HG03139 (cell line): Measurements from ENCODE around the gene ABHD6.
A peak's percentile ranks its signal among the peaks of the same experiment; 100 is the strongest.
"Not testable (repeated sequence)": the region's sequence is repeated elsewhere in the genome, so short reads cannot be mapped to it uniquely, and the experiment has no call there.

Source experiments
- ATAC-seq: cut with Tn5 transposase; IDR thresholded peaks from one replicate; pipeline ENCODE4 v1.9.1; 2021; ENCODE audit not compliant: unreplicated experiment

The ABHD6 gene

DNA sequence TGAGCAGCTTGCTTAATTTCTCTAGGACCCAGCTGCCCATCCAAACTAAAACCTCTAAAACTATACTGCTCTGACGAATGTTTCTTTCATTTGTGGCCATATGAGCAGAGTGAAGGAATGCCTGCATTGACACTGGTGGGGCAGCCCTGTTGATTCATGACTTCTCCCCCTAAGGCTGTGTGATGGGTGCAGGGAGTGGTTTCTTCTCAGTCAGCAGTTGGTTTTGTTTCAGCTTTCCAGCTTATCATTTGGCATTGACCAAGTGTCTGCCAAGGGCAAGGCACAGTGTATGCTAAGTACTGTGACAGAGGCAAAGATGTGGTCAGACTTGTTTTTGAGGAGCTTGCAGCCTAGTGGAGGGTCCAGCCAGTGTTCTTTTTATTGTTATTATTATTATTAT, 4.7 kb downstream of the ABHD6 start:
- ATAC-seq = no peak

DNA sequence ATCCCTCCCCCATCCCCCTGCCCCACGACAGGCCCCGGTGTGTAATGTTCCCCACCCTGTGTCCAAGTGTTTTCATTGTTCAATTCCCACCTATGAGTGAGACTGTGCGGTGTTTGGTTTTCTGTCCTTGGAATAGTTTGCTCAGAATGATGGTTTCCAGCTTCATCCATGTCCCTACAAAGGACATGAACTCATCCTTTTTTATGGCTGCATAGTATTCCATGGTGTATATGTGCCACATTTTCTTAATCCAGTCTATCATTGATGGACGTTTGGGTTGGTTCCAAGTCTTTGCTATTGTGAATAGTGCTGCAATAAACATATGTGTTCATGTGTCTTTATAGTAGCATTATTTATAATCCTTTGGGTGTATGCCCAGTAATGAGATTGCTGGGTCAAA, 5.3 kb downstream of the ABHD6 start:
- ATAC-seq = not testable (repeated sequence)

DNA sequence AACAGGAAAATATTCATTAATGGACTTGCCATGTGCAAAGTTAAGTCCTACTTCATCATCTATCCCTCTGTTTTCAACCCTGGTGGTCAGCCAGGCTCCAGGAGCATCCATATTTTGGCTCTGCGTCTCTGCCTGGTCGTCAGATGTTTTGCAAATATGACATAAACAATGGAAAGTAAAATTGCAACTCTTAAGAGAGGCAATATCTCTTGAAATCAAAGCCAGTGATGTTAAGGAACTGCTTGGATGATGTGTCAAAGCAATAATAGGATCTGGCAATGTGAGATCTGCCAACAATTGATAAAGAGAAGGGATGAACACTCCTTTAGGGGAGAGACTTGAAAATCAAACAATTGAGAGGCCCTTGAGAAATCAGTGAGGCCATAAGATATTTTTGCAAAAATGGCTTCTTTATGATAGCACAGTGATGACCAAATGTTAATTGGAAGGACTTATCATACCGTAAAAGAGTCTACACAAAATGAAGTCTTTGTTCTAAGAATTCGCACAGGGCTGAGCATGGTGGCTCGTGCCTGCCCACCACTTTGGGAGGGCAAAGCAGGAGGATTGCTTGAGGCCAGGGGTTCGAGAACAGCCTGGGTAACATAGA, 6.5 kb downstream of the ABHD6 start:
- no peak for ATAC-seq

DNA sequence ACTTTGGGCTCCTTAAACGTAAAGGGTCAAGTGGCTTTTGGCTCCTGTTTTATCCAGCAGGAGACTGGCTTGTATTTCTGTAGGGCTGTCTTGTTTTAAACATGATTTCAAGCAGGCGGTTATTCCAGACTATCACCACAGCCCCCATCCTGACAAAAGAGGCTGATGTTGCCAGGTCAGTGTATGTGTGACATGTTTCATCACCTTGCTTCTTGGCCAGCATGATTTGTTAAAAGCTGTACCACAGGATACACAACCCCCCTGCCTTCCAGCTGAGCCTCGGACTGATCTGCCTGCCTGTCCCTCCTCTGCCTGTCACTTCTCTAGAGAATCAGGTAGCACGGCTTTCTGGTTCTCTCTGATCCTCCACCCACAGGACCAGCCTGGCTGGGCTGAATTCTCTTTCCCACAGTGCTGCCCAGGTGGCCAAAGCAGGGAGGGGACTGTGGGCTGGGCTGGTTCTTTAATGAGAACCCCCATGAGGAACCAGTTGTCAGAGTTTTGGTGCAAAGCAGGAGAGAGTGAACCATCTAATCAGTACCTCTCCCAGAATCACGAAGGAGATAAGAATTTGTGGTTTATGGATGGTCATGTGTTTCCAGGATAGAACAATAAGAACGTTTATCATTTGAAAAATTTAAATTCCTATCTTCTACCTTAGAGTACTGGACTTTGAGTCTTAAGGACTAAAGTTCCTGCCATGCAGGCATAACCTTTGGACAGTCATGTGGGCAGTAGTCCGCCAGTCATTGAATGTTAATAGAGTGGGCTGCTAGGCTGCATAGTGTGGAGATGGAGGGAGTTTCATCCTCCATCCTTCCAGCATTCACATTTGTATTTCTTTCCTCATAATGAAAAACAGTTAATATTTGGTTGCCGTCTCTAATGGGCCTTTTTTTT, 8.8 kb downstream of the ABHD6 start:
- no peak for ATAC-seq

DNA sequence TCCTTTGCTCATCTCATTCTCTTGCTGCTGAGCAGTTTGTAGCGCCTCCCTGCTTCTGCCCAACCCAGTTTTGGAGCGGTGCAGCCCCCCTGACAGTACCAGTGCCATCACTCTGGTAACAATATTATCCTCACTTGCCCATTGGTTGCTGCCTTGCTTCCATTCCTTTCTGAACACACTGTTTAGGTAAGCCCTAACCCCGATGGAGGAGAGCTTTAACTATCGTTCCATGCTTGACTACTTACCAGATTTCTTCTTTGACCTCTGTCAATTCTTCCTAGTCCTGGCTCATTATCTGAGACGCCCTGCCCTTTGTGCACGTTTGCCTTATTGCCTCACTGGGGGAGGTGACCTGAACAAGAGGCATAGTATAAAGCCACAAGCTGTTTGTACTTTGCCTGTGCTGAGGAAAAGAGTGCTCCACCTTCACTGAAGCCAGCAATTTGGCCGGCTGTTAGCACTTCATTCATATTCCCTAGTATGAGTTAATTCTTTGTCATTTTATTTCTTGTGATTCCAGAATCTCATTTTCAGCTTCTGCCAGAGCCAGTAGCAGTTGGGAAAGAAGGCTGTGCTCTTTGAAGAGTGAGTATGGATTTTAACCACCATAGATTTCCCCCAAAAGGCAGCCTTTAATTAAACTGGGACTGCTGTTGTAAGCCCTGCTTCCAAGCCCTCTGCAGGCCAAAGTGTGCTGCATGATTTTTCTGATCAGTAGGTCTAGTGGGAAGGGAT, 11.9 kb downstream of the ABHD6 start:
- no peak for ATAC-seq

DNA sequence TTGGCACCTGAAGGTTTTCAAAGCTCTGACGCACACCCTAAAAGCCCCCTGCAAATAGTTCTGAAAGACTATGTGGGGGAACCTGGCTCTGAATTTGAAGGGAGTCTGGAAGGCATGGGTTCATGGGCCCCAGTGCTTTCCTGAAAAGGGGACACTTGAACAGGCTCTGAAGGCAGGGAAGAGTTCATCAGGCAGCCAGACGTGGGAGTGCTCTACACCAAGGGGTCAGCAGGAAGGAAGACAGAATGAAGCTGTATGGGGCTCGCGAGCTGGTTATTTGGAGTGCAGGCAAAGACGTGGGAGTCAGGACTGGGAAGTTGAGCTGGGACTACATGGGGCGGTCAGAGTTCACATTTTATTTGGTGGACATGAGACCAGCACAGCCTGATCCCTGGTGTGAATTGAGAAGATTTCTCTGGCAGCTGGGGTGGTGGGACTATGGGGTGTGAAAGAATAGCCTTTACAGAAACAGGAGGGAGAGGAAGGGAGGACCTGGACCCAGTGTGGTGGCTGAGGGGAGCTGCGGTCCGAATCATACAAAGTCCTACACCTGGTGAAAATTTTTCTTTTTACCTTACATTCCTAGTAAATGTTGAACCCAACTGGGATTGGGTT, 12.6 kb downstream of the ABHD6 start:
- ATAC-seq = no peak

DNA sequence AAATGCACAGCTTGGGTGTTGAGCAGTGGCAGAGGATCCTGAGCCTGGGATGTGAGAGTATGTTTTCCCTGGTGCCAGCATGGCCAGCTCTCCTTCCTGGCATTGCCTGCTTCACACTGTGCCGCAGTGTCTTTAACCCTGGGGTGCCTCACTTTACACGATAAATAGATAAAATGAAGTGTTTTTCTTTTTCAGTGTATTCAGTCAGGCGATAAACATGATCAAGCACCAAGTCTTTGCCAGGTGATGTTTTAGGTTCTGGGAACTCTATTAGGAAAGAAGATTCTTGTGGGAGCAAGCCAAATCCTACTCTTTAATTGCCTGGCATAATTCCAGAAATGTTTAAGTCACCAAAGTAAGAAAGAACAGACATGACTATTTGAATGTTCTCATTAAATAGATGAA, 14.0 kb downstream of the ABHD6 start:
- ATAC-seq = no peak

DNA sequence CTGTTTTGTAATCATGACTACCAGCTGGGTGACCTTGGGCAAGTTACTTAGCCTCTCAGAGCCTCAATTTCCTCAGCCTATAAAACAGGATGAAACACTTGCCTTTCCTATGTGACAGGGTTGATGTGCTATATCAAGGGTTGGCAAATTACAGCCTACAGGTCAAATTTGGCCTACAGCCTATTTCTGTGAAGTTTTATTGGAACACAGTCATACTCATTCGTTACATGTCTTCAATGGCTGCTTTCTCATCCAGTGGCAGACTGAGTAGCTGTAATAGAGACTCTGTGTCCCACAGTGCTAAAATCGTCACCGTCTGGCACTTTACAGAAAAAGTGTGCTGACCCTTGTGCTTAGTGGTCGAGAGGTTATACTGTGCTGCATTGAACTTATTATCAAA, 16.6 kb downstream of the ABHD6 start:
- ATAC-seq = no peak

DNA sequence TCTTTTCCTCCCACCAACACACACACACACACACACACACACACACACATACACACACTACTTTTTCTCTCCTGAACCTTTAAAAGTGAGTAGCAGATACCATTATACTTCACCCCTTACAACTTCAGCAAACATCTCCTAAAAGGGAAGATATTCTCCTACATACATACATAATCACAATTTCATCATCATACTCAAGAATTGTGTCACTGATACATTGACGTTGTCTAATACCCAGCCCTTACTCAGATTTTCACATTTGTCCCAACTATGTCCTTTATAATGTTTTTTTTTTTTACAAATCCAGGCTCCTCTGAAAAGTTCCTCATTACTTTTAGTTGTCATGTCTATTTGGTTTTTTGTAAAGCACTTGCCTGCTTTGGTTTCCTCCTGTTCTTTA, 18.5 kb downstream of the ABHD6 start:
- ATAC-seq = no peak

DNA sequence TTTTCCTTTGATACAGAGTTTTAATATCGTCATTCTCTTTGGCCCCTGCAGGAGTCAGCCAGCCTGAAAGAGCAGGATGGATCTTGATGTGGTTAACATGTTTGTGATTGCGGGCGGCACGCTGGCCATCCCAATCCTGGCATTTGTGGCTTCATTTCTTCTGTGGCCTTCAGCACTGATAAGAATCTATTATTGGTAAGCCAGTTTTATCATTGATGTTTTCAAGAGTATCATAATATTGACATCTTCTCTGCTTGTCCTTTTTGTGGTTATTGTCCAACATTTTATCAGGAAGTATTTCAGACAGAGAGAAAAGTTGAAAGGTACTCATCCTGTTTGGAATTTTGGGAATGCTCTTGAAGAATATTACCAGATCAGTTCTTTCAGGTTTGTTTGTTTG, 18.9 kb downstream of the ABHD6 start:
- no peak for ATAC-seq

DNA sequence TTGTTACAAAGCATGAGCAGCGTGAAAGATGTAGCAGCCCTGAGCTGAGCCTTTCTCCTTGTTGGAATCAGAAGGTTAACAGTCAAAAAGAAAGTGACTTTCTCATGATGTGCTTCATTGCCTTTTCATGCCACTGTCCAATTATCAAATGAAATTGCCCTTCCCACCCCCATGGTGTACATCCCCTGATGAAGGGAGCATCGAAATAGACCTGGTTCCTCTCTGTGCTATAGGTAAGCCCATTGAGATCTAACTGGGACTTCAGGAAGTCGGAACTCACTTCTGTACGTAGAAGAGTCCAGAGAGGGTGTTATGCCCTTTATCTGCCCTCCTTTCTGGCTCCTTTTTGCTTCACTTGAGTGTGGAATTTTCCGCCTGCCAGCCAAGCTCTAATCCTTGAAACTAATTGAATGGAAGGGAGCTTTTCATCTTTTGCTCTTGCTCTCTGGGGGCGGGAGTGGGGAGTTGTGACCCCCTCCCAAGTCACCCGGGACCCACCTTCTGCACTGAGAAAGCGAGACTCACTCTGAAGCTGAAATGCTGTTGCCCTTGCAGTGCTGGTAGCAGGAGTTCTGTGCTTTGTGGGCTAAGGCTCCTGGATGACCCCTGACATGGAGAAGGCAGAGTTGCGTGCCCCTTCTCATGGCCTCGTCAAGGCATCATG, 20.9 kb downstream of the ABHD6 start:
- ATAC-seq = no peak

DNA sequence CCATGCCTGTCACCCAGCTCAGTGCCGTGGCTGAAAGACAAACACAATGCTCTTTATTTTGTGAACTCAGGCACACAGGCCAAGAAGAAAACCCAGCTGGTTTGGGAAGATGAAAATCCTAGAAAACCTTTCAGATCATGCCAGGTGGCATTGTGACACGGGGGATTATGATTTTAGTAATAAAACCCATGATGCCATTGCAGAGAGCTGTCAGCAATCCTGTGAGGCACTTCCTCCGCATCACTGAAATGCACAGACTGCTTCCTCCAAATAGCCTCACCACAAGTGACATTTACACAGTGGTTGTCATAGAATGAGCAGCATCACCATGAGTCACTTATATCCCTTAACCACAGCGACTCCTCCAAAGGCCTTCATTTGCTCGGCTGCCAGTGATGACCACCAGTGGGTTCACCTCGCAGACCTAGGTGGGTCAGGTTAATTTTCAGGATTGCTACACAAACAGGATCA, 22.7 kb downstream of the ABHD6 start:
- ATAC-seq = no peak

DNA sequence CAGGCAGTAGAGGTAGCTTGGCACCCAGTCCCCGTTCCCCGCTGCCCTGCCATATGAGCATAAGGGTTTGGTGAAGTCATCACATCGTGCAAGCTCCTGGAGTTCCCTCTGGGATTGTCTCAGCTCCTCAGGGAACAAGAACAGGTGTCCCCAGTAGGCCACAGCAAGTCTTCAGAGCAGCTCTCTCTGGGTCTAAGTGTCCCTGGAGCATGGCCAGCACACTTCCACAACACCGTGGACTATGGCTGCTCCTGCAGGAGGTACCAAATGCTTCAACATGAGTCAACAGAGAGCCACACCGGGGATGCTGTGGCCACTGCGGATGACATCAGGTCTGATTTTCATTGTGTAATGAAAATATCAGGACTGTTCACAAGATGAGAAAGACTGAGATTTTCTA, 23.1 kb downstream of the ABHD6 start:
- ATAC-seq = no peak

DNA sequence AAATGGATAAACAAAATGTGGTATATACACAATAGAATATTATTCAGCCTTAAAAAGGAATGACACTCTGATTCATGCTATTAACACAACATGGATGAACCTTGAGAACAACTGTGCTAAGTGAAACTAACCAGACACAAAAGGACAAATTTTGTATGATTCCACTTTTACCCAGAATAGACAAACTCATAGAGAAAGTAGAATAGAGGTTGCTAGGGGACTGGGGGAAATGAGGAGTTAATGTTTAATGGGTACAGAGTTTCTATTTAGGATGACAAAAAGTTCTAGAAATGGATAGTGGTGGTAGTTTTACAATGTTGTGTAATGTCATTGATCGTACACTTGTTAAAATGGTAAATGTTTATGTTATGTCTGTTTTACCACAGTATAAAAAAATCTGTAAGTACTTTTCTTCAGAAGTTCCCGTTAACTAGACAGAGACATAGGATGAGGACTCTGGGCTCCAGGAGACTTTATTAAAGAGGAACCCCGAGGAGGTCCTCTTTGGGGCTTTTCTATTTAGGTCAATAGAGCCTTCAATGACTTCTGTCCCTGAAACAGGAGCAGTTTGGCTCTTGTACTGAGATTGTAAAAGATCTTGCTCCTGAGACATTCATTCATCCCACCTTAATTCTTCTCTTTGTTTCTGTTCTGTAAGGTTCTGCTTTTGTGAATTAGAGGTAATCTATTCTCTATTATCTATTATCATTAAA, 24.5 kb downstream of the ABHD6 start:
- ATAC-seq = peak; percentile 64

DNA sequence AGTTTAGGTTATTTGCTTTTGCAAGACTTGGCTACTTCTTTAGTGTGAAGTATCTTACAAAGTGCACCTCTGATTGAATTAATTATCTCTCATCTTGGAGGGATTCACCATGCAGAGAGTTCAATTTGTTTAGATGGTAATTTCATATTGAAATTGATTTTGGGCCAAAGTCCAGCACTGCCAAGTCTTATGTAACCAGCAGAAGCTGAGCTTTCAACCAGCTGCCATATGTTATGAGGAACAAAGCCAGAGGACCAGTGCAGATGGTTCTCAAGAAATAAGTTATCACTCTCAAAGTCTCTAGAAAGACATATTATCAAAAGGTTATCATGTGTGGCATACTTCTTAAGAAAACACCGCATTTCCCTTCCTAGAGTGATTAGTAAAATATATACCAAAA, 29.0 kb downstream of the ABHD6 start:
- ATAC-seq = no peak

DNA sequence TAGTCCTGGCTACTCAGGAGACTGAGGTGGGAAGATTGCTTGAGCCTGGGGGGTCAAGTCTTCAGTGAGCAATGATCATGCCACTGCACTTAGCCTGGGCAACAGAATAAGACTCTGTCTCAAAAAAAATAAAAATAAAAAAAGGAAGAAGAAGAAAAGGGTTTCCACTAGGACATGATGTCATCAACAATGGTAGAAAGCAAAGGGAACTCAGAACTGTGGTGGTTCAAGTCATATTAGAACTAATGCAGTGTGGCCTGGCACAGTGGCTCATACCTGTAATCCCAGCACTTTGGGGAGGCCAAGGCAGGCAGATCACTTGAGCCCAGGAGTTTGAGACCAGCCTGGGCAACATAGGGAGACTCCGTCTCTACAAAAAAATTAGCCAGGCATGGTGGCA, 30.0 kb downstream of the ABHD6 start:
- ATAC-seq = not testable (repeated sequence)

DNA sequence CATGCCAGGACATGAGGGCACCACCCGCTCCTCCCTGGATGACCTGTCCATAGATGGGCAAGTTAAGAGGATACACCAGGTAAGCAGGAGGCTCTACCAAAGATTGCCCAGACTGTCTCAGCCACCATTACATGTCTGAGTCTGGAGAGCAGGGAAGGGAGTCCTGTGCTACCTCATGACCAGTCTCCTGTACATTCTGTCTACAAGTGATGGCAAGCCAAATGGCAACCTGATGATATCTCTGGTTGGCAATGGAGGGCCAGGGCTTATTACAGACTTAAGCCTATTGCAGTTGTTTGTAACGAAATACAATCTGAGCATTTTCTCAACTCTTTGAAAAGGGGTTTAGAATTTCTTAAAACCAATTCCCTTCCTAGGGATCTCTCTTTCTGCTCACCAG, 31.8 kb downstream of the ABHD6 start:
- ATAC-seq = no peak

DNA sequence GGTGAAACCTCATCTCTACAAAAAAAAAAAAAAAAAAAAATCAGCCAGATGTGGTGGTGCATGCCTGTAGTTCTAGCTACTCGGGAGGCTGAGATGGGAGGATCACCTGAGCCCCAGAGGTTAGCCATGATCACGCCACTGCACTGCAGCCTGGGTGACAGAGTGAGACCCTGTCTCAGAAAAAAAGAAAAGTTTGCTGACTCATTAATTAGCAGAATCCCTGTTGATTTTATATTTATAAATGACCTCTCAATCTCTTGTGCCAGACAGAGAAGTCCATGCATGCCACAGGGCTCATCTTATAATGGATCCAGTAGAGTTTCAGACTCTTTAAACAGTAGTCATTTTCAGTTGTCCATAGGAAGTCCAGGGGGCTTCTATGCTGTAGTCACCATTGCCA, 32.9 kb downstream of the ABHD6 start:
- no peak for ATAC-seq

DNA sequence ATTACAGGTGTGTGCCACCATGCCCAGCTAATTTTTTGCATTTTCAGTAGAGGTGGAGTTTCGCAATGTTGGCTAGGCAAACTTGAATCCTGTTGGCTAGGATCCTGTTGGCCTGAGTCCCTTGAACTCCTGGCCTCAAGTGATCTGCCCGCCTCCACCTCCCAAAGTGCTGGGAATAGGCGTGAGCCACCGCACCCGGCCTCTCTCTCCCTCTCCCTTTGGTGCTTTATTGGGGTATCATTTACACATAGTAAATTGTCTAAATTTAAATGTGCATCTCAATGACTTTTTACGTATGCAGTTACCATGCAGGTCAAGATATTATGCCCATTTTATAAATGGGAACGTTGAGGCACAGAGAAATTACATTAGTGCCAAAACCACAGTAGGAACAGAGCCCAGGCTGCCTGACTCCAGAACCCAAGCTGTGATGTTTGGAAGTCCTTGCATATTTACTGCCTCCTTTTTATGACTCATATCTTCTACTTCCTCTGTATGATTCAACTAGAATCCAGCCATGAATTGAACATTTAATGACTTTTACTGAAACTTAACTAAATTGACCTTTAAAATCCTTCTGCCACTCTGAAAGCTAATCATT, 34.4 kb downstream of the ABHD6 start:
- no peak for ATAC-seq

DNA sequence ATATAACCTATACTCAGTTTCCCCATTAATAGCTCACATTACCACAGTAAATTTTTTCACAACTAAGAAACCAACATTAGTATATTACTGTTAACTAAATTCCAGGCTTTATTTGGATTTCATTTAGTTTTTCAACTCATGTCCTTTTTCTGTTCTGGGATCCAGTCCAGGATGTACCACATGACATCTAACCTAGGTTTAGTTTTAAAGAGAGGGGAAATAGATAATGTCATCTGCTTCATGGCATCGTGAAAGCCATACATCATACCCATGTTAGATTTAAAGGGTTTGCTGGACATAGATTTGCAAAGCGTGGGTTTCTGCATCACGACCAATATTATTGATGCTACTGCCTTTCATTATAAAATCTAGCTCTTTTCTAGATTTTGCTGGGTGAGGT, 35.3 kb downstream of the ABHD6 start:
- no peak for ATAC-seq
